A549 (cell line): ENCODE results near the gene RXFP1. TPM values are rescaled to one million over a fixed set of nuclear protein-coding genes. Genes with fewer than 3 reads are reported as not detected.

Experiments used
- ATAC-seq, 2 experiments: fragments of 200-7000 bp in 1 of 2; fragments of >200 bp in 1 of 2; cut with Nextera tagmentation in 1 of 2; cut with Tn5 transposase in 1 of 2; 3 replicates each; pipeline versions ENCODE4 v1.8.0 to v1.9.1; 2018 to 2020; ENCODE audit warnings: mild to moderate bottlenecking in 1 of 2, moderate library complexity in 1 of 2
- CTCF ChIA-PET: fragments of 300-600 bp; sonication (Branson Sonifier 250); formaldehyde crosslinking; extraction: SDS; loops from one replicate; lab custom pipeline; 2021; ENCODE audit warnings: antibody characterized with exemption, inconsistent platforms; lab: Yijun Ruan, JAX
- POLR2A ChIA-PET: fragments of 350-600 bp; formaldehyde crosslinking; extraction: SDS; loops from one replicate; lab custom pipeline; 2021; ENCODE audit warnings: antibody characterized with exemption, inconsistent platforms; lab: Yijun Ruan, JAX
- DNase-seq, 2 experiments: peaks; one replicate each; pipeline versions ENCODE4 v3.0.0 to v3.0.0-alpha.2; 2011 to 2016; ENCODE audit warnings: low read depth in 1 of 2, low spot score in 1 of 2
- FAIRE-seq: peaks from 2 replicates; lab custom pipeline; 2011; peaks lifted over from hg19 to GRCh38; lab: Jason Lieb, UNC
- H3K27ac ChIP-seq, 2 experiments: fragments of >200 bp; sonication (Bioruptor Twin); formaldehyde crosslinking; 3 replicates each; pipeline ENCODE4 v1.5.1; 2016 to 2017
- H3K4me1 ChIP-seq: fragments of >200 bp; sonication (Bioruptor Twin); formaldehyde crosslinking; 3 replicates; pipeline ENCODE4 v1.6.1; 2016
- H3K4me2 ChIP-seq: fragments of >200 bp; sonication (Bioruptor Twin); formaldehyde crosslinking; 3 replicates; pipeline ENCODE4 v1.6.1; 2016
- H3K4me3 ChIP-seq: fragments of >200 bp; sonication (Bioruptor Twin); formaldehyde crosslinking; 3 replicates; pipeline ENCODE4 v1.5.1; 2016
- H3K9me3 ChIP-seq: fragments of >200 bp; sonication (Bioruptor Twin); formaldehyde crosslinking; 3 replicates; pipeline ENCODE4 v1.6.1; 2016
- BHLHE40 ChIP-seq: IDR thresholded peaks from 2 replicates; pipeline ENCODE4 v1.6.1; 2012; ENCODE audit warnings: low read depth, low read length, inconsistent platforms
- EHF ChIP-seq: fragments of 250-450 bp; sonication (Bioruptor Pico); IDR thresholded peaks from 2 replicates; pipeline ENCODE4 v1.5.0; 2020; ENCODE audit warnings: mild to moderate bottlenecking
- FOSB ChIP-seq: fragments of 250-450 bp; sonication (Bioruptor Pico); IDR thresholded peaks from 2 replicates; pipeline ENCODE4 v1.5.0; 2020; ENCODE audit warnings: mild to moderate bottlenecking, moderate library complexity
- GATA3 ChIP-seq: IDR thresholded peaks from 2 replicates; pipeline ENCODE4 v1.6.1; 2012; ENCODE audit warnings: borderline replicate concordance
- HOXA7 ChIP-seq: fragments of 250-450 bp; sonication (Bioruptor Pico); IDR thresholded peaks from 2 replicates; pipeline ENCODE4 v1.5.0; 2020; ENCODE audit warnings: mild to moderate bottlenecking, moderate library complexity
- JUNB ChIP-seq: fragments of >200 bp; sonication (Bioruptor Twin); formaldehyde crosslinking; IDR thresholded peaks from 2 replicates; pipeline ENCODE4 v1.6.1; 2016
- KDM1A ChIP-seq: fragments of 200-600 bp; sonication (generic); IDR thresholded peaks from 2 replicates; pipeline ENCODE4 v1.6.1; 2016; ENCODE audit warnings: low read depth, mild to moderate bottlenecking
- MAFK ChIP-seq: fragments of 450-650 bp; IDR thresholded peaks from 2 replicates; pipeline ENCODE4 v1.6.1; 2014; ENCODE audit not compliant: partially characterized antibody
- MAZ ChIP-seq: fragments of 150-350 bp; IDR thresholded peaks from 2 replicates; pipeline ENCODE4 v1.6.1; 2014; ENCODE audit warnings: antibody characterized with exemption, low read depth, low read length, borderline replicate concordance
- NFE2L2 ChIP-seq: fragments of 150-350 bp; conservative IDR thresholded peaks from 2 replicates; pipeline ENCODE4 v1.6.1; 2014; ENCODE audit warnings: low read length
- POLR2AphosphoS2 ChIP-seq: conservative IDR thresholded peaks from 2 replicates; pipeline ENCODE4 v1.6.1; 2012; ENCODE audit warnings: low read length, improper control_type of control experiment, inconsistent platforms
- RNF2 ChIP-seq: fragments of 200-600 bp; sonication (generic); IDR thresholded peaks from 2 replicates; pipeline ENCODE4 v1.6.1; 2016; ENCODE audit warnings: low read depth, mild to moderate bottlenecking, antibody characterized with exemption, moderate library complexity, borderline replicate concordance
- SMC3 ChIP-seq: fragments of >200 bp; sonication (Bioruptor Twin); formaldehyde crosslinking; IDR thresholded peaks from 3 replicates; pipeline ENCODE4 v1.6.1; 2018; ENCODE audit warnings: inconsistent platforms
- ZC3H11A ChIP-seq: fragments of 450-650 bp; IDR thresholded peaks from 2 replicates; pipeline ENCODE4 v1.6.1; 2014; ENCODE audit warnings: antibody characterized with exemption, mild to moderate bottlenecking
- ZNF302 ChIP-seq: fragments of 250-450 bp; sonication (Bioruptor Pico); IDR thresholded peaks from 2 replicates; pipeline ENCODE4 v1.9.0; 2021; ENCODE audit warnings: inconsistent platforms, mild to moderate bottlenecking, moderate library complexity
- WGBS: methylation state at CpG from one replicate; pipeline ENCODE4 v1.1.6; 2017; ENCODE audit errors: missing lambda C conversion rate; 5-methylcytosine and 5-hydroxymethylcytosine counted together
- polyA plus RNA-seq, 4 experiments: library from polyadenylated mRNA; depleted of rRNA in 3 of 4; stranded (reverse); fragments of >200 nt; fragmentation: RNase III in 1 of 4; extraction: RNeasy Plus Mini Kit Qiagen cat#74134 plus additional on column Dnase treatment in 1 of 4; gene quantifications; 2 replicates in 3 of 4; 3 replicates in 1 of 4; pipeline ENCODE4 v1.2.3, GENCODE V29; 2011 to 2017
- small RNA-seq, 6 experiments: library from RNA; depleted of rRNA; stranded (forward); fragments of <200 nt; gene quantifications; one replicate each; pipeline ENCODE3, GENCODE V24; 2012
- TF ChIP-seq, protein P1 (sequence below): fragments of 250-450 bp; sonication (Bioruptor Pico); IDR thresholded peaks from 2 replicates; pipeline ENCODE4 v1.5.0; 2020; ENCODE audit warnings: low read depth, mild to moderate bottlenecking, moderate library complexity

RXFP1 gene
- polyA plus RNA-seq, 2 of the 4 experiments (the other 2 are of a cell fraction): not detected

DNA sequence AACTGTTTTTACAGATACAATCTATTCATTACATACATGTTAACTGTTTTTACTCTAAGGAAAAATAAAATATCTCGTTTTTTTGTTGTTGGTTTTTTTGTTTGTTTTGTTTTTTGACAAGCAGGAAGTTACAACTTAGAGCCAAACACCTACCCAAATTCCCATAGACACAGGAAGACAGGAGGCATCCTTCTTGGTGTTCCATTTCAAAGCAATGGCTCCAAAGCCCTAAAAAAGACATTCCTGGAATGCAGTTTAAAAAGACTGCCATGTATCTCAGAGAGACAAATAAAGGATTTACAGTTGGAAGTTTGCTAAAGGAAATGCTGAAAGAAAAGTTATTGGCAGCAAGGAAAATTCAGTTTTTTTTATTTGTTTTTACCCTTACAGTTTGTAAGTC, 167.1 kb downstream of the RXFP1 start:
- POLR2A ChIA-PET: no interaction called here
- Histone ChIP-seq H3K27ac (no peak overlapping the region), H3K9me3 (no peaks in the 10 kb centered on the region), H3K4me3 (no peak overlapping the region), H3K4me1 (no peaks in the 10 kb centered on the region), H3K4me2 (no peak overlapping the region)
- CTCF ChIA-PET: no interaction called here
- FAIRE-seq (no peak), DNase-seq (no peak), ATAC-seq (no peak)
- WGBS: 25% methylated on average over 1 of the region's 1 CpG
- TF ChIP-seq JUNB (no peak), KDM1A (no peak), ZNF302 (no peak), FOSB (no peak), BHLHE40 (no peak), EHF (CRISPR knock-in tag) (no peak), RNF2 (no peak), NFE2L2 (no peak), HOXA7 (no peak), POLR2AphosphoS2 (no peak), SMC3 (no peak), GATA3 (no peak), MAZ (no peak), ZC3H11A (no peak), MAFK (no peak)
- TF ChIP-seq, protein P1, sequence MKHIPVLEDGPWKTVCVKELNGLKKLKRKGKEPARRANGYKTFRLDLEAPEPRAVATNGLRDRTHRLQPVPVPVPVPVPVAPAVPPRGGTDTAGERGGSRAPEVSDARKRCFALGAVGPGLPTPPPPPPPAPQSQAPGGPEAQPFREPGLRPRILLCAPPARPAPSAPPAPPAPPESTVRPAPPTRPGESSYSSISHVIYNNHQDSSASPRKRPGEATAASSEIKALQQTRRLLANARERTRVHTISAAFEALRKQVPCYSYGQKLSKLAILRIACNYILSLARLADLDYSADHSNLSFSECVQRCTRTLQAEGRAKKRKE (CRISPR knock-in tag): no peak

Small RNA genes within 50 kb of the gene (small RNA-seq; reads per million reads assigned to genes)
- gene RF00012: 0 reads per million in 6 experiments

Other genes with a start within 250 kb of the RXFP1 start
- 23.7 and 29.0 TPM in 2 replicates for gene C4orf46, start 150.0 kb downstream of the RXFP1 start, polyA plus RNA-seq (2011; rRNA removed)
- 10.7 to 11.2 TPM (median 10.9 TPM) in 3 replicates for gene C4orf46, start 150.0 kb downstream of the RXFP1 start, polyA plus RNA-seq (2017; fragmentation: RNase III; extraction: RNeasy Plus Mini Kit Qiagen cat#74134 plus additional on column Dnase treatment)
- 13.4 and 15.7 TPM in 2 replicates for gene ETFDH, start 150.4 kb downstream of the RXFP1 start, polyA plus RNA-seq (2011; rRNA removed)
- 6.7 to 9.4 TPM (median 7.9 TPM) in 3 replicates for gene ETFDH, start 150.4 kb downstream of the RXFP1 start, polyA plus RNA-seq (2017; fragmentation: RNase III; extraction: RNeasy Plus Mini Kit Qiagen cat#74134 plus additional on column Dnase treatment)
- 30.7 and 31.6 TPM in 2 replicates for gene PPID, start 201.5 kb downstream of the RXFP1 start, polyA plus RNA-seq (2011; rRNA removed)
- 43.3 to 52.1 TPM (median 44.1 TPM) in 3 replicates for gene PPID, start 201.5 kb downstream of the RXFP1 start, polyA plus RNA-seq (2017; fragmentation: RNase III; extraction: RNeasy Plus Mini Kit Qiagen cat#74134 plus additional on column Dnase treatment)
- 2.5 and 4.6 TPM in 2 replicates for gene FNIP2, start 247.1 kb downstream of the RXFP1 start, polyA plus RNA-seq (2011; rRNA removed)
- 1.8 to 2.3 TPM (median 2.0 TPM) in 3 replicates for gene FNIP2, start 247.1 kb downstream of the RXFP1 start, polyA plus RNA-seq (2017; fragmentation: RNase III; extraction: RNeasy Plus Mini Kit Qiagen cat#74134 plus additional on column Dnase treatment)